NCI-H82 treated with DMSO at 0.1 percent for 48 hours (cell line): ENCODE results near the gene TREML2.
"Not testable (repeated sequence)": the region's sequence is repeated elsewhere in the genome, so short reads cannot be mapped to it uniquely, and the experiment has no call there.

Experiments used
- DNase-seq: peaks from one replicate; lab custom pipeline; 2025; ENCODE audit not compliant: unreplicated experiment; lab: John Stamatoyannopoulos, UW

Gene TREML2

DNA sequence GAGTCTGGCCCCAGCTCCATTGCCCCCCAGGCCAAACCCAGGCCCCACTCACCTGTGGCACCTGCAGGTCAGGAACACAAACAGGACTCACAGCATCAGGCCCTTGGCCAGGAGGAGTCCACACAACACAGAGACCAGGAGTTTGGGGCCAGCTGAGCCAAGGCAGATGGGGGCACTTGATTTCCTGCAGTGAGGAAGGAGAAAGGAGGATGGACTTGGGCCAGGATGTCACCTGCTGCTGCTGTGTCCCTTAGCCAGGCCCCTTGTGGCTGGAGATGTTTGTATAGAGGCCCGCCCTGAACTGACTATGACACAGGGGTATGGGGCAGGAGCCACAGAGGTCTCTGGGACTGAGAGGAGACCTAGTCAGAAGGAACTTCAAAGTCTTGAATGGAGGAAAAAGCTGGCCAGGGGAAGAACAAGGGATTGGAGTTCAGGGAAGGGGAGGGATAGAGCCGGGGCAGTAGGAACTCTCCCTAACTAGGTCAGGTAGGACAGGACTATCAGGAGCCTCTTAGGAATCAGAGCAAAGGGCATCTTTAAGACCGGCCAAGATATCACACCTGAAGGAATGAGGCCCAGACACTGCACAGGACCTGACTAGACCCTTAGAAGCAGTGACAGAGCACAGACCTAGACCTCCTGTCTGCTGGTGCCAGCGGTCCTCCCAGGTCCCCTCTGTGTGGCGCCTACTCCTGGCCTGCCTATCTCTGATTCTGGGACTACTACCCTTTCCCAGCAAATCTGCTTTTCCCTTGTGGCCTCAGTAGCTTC is 8.8 kb upstream of the TREML2 start:
- no peak for DNase-seq

GRCh38 chr6:41208439-41209106 is 7.6 kb upstream of the TREML2 start:
- no peak for DNase-seq

- no peak for DNase-seq
Observed at GRCh38 chr6:41204156-41204555, 3.2 kb upstream of the TREML2 start.

- DNase-seq = no peak
Observed at GRCh38 chr6:41201764-41202173, 820 bp upstream of the TREML2 start.

DNA sequence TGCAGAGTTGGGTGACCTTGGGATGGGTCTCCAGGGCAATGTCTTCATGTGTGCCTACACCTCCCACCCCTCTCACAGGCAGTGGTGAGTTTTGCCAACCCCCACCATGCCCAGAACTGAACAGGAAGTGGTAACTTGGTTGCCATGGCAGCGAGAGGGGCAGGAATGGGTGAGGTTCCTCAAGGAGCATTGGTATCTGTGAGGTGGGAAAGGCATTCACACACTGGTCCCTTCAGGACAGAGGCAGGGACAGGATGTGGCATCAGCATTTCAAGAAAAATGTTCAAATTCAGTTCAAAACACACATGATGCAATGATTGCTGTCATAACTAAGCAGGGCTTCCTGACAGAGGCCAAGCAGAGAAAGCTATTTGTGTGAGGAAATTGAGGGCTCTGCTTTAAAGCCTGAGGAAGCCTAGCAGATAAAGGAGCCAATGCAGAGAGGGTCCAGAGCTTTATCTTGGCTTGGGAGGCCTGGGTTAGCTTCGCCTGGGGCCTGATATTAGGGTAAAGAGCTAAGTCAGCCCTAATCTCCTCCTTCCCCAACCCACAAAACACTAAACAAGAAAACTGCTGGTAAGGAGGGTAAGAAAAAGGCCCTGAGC is 551 bp downstream of the TREML2 start:
- no peak for DNase-seq

DNA sequence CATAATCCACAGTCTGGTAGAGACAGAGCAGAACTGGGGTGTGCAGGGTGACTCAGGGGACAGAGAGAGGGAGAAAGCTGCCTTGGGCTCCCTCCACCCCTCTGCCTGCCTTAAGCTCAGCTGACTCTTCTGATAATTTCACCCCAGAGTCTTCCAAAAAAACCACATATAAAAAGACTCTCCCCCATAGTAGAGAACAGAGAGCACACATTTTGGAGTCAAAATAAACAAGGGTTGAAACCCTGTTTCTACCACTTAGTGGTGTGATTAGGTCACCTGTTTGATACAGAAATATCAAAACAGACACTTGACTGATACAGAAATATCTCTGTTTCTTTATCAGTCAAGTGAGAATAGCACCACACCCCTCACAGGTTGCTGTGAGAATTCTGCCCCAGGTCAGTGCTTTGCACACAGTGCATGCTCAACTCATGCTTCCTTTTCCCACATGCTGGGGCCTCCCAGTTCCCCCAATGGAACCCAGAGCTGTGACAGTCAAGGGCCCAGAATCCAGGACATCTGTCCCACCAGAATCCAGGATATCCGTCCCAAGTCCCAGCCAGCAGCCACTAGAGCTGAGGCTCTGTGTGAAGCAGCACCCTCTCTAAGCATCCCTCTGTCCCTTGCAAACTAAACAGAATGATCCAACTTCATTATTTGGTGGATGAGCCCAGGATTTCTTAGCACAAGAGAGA is 1.2 kb downstream of the TREML2 start:
- DNase-seq = no peak

GRCh38 chr6:41197234-41197633 is 3.7 kb downstream of the TREML2 start:
- no peak for DNase-seq

- no peak for DNase-seq
Observed at GRCh38 chr6:41194386-41194785, 6.6 kb downstream of the TREML2 start.

- no peak for DNase-seq
Observed at GRCh38 chr6:41193884-41194283, 7.1 kb downstream of the TREML2 start.

DNA sequence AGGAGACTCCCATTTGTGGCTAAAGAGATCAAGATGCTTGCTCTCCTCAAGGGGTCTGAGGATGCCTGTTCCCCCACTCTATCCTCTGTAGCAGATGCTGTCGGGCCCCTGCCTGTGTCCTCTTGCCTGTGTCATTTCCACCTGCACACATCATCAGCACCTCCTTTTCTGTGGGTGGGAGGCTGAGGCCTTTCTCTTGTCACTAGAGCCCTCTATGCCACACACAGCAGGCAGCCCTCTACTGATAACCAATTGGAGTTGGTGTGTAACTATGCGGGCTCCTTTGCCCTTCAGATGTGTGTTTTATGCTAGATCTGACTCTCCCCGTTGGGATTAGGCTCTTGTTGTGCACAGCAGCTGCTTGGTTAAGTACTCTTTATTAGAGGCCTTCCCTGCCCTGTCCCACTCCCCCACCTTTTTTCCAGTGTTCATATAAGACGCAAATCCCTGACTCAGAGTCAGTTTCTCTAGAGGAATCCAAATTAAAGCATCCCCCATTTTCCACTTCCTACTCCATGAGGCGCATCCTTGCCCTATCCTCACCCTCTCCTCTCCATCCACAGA is 7.7 kb downstream of the TREML2 start:
- no peak for DNase-seq

GRCh38 chr6:41191569-41191968 is 9.4 kb downstream of the TREML2 start:
- no peak for DNase-seq

- no peak for DNase-seq
Observed at GRCh38 chr6:41190791-41191190, 10.2 kb downstream of the TREML2 start.

- no peak for DNase-seq
Observed at GRCh38 chr6:41189967-41190366, 11.0 kb downstream of the TREML2 start.

- not testable (repeated sequence) for DNase-seq
Observed at GRCh38 chr6:41189046-41189445, 11.9 kb downstream of the TREML2 start.

GRCh38 chr6:41187924-41188886 is 12.7 kb downstream of the TREML2 start:
- DNase-seq = no peak

DNA sequence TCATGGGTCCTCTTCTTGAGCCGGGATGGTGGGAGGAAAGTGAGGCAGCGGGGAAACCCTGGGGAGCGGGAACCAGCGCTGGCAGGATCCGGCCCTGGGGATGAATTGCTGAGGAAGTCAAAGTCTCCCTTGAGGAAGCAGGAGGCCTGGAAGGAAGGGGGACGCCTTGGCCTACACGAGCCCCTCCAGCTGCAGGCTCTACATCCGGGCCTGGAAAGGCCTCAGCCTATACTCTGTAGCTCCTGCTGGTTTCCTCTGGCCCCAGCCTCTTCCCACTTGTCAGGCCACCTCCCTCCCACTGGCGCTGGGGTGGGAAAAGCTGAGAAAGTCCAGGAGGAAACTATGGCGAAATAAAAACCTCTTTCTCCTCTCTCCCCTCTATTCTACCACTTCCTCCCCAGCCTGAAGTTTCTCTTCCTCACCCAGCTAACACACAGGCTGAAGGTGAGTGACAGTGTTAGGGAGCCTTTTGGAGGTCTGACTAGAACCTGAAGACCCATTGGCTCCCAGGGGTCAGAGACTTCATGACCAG is 14.9 kb downstream of the TREML2 start:
- no peak for DNase-seq

- no peak for DNase-seq
Observed at GRCh38 chr6:41184761-41185160, 16.2 kb downstream of the TREML2 start.

- peak; percentile 76 for DNase-seq
Observed at GRCh38 chr6:41182069-41183034, 18.6 kb downstream of the TREML2 start.

DNA sequence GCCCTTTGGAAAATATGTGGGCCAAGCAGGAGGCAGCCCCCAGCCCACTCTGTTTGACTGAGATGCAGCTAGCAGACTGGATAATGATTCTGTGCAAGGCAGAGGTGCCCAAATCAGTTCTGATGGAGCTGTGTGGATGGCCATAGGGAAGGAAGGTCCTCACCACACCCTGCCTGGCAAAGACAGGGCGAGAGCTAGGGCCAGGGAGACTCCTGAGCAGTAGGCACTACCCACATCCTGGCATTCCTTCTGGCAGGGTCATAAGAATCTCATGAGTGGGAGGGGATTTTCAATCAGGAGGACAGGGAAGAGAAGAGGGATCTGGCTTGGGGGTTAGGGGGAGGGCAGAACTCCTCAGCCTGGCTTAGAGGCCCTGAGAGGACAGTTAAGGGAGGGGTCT is 19.4 kb downstream of the TREML2 start:
- no peak for DNase-seq
